ENCODE measurements around the gene RNF167. TPM values are rescaled to one million over a fixed set of nuclear protein-coding genes. Genes with fewer than 3 reads are reported as not detected.
A peak's percentile ranks its signal among the peaks of the same experiment; 100 is the strongest.

RNF167 gene
- total RNA-seq, 5 donors from 2014 or later (not counting 1 experiment from before 2014, with no cell fraction given): 109 to 158 (median 135) TPM

DNA sequence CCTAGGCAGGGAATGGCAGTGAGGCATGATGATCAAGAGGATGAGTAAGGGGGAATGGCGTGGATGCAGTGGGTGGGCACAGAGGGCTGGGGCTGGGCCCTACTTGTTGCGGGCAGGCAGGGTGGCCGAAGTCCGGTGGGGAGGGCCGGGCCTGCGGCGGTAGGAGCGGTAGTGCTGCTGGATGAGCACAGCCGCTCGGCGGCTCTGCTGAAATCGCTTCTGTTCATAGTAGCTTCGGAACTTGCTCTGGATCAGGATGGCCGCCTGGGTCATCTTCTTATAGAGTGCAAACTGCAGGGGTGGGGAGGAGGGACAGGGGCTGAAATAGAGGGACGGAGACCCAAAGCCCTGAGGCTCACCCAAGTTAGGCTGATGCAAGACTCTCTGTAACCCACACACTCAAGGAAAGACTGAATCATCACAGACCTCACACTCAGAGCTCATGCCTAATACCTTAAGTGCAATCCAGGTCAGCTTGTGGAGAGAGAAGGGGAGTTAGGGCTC lies 29.0 kb downstream of the RNF167 start:
- Histone ChIP-seq H3K27ac (ENCODE audit: low read length) (peak overlapping the region; percentile 70), H3K4me3 (ENCODE audit: control insufficient read depth in 1 of 2, extremely low read depth in 1 of 2, low read length in 1 of 2) (peak overlapping the region; percentile 74 to 81), H3K27me3 (replicated peaks in 1 of 2; ENCODE audit: control insufficient read depth in 2 of 2, extremely low read depth in 1 of 2, insufficient read depth in 2 of 2, low read length in 1 of 2) (no peaks in the 10 kb centered on the region), H3K36me3 (ENCODE audit: control insufficient read depth in 2 of 2, extremely low read depth in 1 of 2, insufficient read depth in 1 of 2, low read length in 1 of 2) (peaks cover 4 to 26% of the 10 kb centered on the region in 2 donors), H3K4me1 (ENCODE audit: control insufficient read depth in 1 of 2, extremely low read depth in 1 of 2, insufficient read depth in 2 of 2, low read length in 2 of 2) (peaks cover 5 to 36% of the 10 kb centered on the region in 2 experiments), H3K9me3 (no peaks in the 10 kb centered on the region)
- no peak for ATAC-seq (replicated peaks in 1 of 4)
- no peak overlapping the region for H3K27ac Mint-ChIP-seq
- WGBS (ENCODE audit: insufficient coverage): 98% methylated on average over 10 of the region's 15 CpGs
- peaks cover 14 to 32% (median 23%) of the 10 kb centered on the region in 3 donors for H3K4me1 Mint-ChIP-seq
- no peaks in the 10 kb centered on the region for H3K9me3 Mint-ChIP-seq
- ChIA-PET POLR2A (interaction anchor here in 1 of 2 donors (0.6 kb wide), 1 partner anchor 228 kb away, joined by 7 read pairs; no protein-coding TSS in a partner anchor), CTCF (no interaction called here)
- H3K4me3 Mint-ChIP-seq: no peak overlapping the region
- H3K36me3 Mint-ChIP-seq: peaks cover 27% of the 10 kb centered on the region
- no peaks in the 10 kb centered on the region for H3K27me3 Mint-ChIP-seq
- DNase-seq: peak in 1 of 35 experiments; percentile 31

- no peaks in the 10 kb centered on the region for H3K27me3 Mint-ChIP-seq
- 55% methylated on average over 9 of the region's 16 CpGs for WGBS (ENCODE audit: insufficient coverage)
Measured at GRCh38 chr17:4969551-4970173, 29.6 kb downstream of the RNF167 start.

DNA sequence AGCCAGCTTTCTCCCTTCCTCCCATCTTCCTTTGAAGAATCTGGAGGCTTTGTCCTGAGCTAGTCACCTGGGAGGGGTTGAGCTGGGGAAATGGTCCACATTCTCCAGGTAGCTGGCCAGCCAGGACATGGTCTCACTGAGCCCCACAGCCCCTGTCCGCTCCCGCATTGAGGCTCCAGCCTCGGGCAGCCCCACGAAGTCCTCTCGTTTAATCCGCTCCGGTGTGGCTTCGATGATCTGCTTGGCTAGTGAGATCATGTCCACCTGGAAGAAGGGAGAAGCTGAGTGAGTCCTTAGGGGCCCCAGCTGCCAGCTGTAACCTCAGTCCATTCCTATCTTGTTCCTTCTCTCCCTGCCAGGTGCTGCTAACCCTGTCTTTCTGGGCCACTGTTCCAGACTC lies 30.2 kb downstream of the RNF167 start:
- H3K4me3 ChIP-seq (ENCODE audit: control insufficient read depth in 1 of 2, extremely low read depth in 1 of 2, low read length in 1 of 2): no peak overlapping the region
- Mint-ChIP-seq H3K9me3 (no peaks in the 10 kb centered on the region), H3K27ac (peak overlapping the region; percentile 56 to 77), H3K4me3 (peak overlapping the region in 1 of 3 donors; percentile 37), H3K27me3 (no peaks in the 10 kb centered on the region), H3K36me3 (peaks cover 36% of the 10 kb centered on the region), H3K4me1 (peaks cover 13 to 32% (median 21%) of the 10 kb centered on the region in 3 donors)
- 99% methylated on average over 8 of the region's 8 CpGs for WGBS (ENCODE audit: insufficient coverage)
- no peaks in the 10 kb centered on the region for H3K9me3 ChIP-seq
- DNase-seq (no peak), ATAC-seq (replicated peaks in 1 of 4) (no peak)
- peaks cover 5 to 36% of the 10 kb centered on the region in 2 experiments for H3K4me1 ChIP-seq (ENCODE audit: control insufficient read depth in 1 of 2, extremely low read depth in 1 of 2, insufficient read depth in 2 of 2, low read length in 2 of 2)
- H3K27ac ChIP-seq (ENCODE audit: low read length): peak overlapping the region; percentile 48
- CTCF ChIA-PET: no interaction called here
- POLR2A ChIA-PET: no interaction called here
- H3K36me3 ChIP-seq (ENCODE audit: control insufficient read depth in 2 of 2, extremely low read depth in 1 of 2, insufficient read depth in 1 of 2, low read length in 1 of 2): peaks cover 4 to 35% of the 10 kb centered on the region in 2 donors
- H3K27me3 ChIP-seq (replicated peaks in 1 of 2; ENCODE audit: control insufficient read depth in 2 of 2, extremely low read depth in 1 of 2, insufficient read depth in 2 of 2, low read length in 1 of 2): no peaks in the 10 kb centered on the region

More at GRCh38 chr17:4969551-4970173, 29.6 kb downstream of the RNF167 start:
- Histone ChIP-seq H3K9me3 (no peaks in the 10 kb centered on the region), H3K36me3 (ENCODE audit: control insufficient read depth in 2 of 2, extremely low read depth in 1 of 2, insufficient read depth in 1 of 2, low read length in 1 of 2) (peaks cover 4 to 32% of the 10 kb centered on the region in 2 donors), H3K27ac (ENCODE audit: low read length) (peak overlapping the region; percentile 48), H3K4me3 (ENCODE audit: control insufficient read depth in 1 of 2, extremely low read depth in 1 of 2, low read length in 1 of 2) (no peak overlapping the region), H3K27me3 (replicated peaks in 1 of 2; ENCODE audit: control insufficient read depth in 2 of 2, extremely low read depth in 1 of 2, insufficient read depth in 2 of 2, low read length in 1 of 2) (no peaks in the 10 kb centered on the region), H3K4me1 (ENCODE audit: control insufficient read depth in 1 of 2, extremely low read depth in 1 of 2, insufficient read depth in 2 of 2, low read length in 2 of 2) (peaks cover 5 to 36% of the 10 kb centered on the region in 2 experiments)
- POLR2A ChIA-PET: no interaction called here
- H3K36me3 Mint-ChIP-seq: peaks cover 32% of the 10 kb centered on the region
- CTCF ChIA-PET: no interaction called here
- H3K9me3 Mint-ChIP-seq: no peaks in the 10 kb centered on the region
- no peak for ATAC-seq (replicated peaks in 1 of 4)
- H3K4me3 Mint-ChIP-seq: no peak overlapping the region
- no peak overlapping the region for H3K27ac Mint-ChIP-seq
- H3K4me1 Mint-ChIP-seq: peaks cover 14 to 32% (median 23%) of the 10 kb centered on the region in 3 donors
- DNase-seq: peak in 1 of 35 experiments; percentile 19

GRCh38 chr17:4971826-4972225 lies 31.8 kb downstream of the RNF167 start:
- Mint-ChIP-seq H3K4me3 (no peak overlapping the region), H3K27ac (no peak overlapping the region), H3K4me1 (peaks cover 7 to 22% (median 14%) of the 10 kb centered on the region in 3 donors), H3K36me3 (peaks cover 34% of the 10 kb centered on the region), H3K27me3 (no peaks in the 10 kb centered on the region), H3K9me3 (no peaks in the 10 kb centered on the region)
- peaks cover 2 to 25% of the 10 kb centered on the region in 2 experiments for H3K4me1 ChIP-seq (ENCODE audit: control insufficient read depth in 1 of 2, extremely low read depth in 1 of 2, insufficient read depth in 2 of 2, low read length in 2 of 2)
- no peaks in the 10 kb centered on the region for H3K27me3 ChIP-seq (replicated peaks in 1 of 2; ENCODE audit: control insufficient read depth in 2 of 2, extremely low read depth in 1 of 2, insufficient read depth in 2 of 2, low read length in 1 of 2)
- ATAC-seq (replicated peaks in 1 of 4) (no peak), DNase-seq (no peak)
- CTCF ChIA-PET: no interaction called here
- H3K4me3 ChIP-seq (ENCODE audit: control insufficient read depth in 1 of 2, extremely low read depth in 1 of 2, low read length in 1 of 2): no peak overlapping the region
- POLR2A ChIA-PET: no interaction called here
- WGBS (ENCODE audit: insufficient coverage): 98% methylated on average over 5 of the region's 6 CpGs
- no peaks in the 10 kb centered on the region for H3K9me3 ChIP-seq
- no peak overlapping the region for H3K27ac ChIP-seq (ENCODE audit: low read length)
- peaks cover 4 to 42% of the 10 kb centered on the region in 2 donors for H3K36me3 ChIP-seq (ENCODE audit: control insufficient read depth in 2 of 2, extremely low read depth in 1 of 2, insufficient read depth in 1 of 2, low read length in 1 of 2)

DNA sequence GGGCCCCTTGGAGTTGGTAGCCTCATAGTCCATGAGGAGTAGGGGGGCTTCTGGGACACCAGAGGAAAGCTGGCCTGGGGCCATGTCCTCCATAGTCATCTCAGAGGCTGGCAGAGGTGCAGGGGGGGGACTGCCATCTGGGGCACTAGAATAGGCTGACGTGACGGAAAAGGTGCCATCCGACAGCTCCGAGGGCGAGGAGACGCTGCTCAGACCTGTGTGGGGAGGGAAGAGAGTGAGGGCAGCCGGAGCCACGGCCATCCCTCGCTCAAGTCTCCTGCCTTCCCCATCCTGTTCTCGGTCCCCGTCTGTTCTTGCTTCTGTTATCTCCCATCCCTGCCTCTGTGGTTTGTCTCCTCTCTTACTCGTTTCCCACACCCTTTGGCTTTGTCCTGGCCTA lies 32.3 kb downstream of the RNF167 start:
- no peaks in the 10 kb centered on the region for H3K27me3 Mint-ChIP-seq
- no peak overlapping the region for H3K4me3 ChIP-seq (ENCODE audit: control insufficient read depth in 1 of 2, extremely low read depth in 1 of 2, low read length in 1 of 2)
- ATAC-seq (replicated peaks in 1 of 4): no peak
- no peaks in the 10 kb centered on the region for H3K27me3 ChIP-seq (replicated peaks in 1 of 2; ENCODE audit: control insufficient read depth in 2 of 2, extremely low read depth in 1 of 2, insufficient read depth in 2 of 2, low read length in 1 of 2)
- ChIA-PET CTCF (interaction anchor here in 1 of 2 donors (0.5 kb wide), 1 partner anchor 107 kb away, joined by 7 read pairs; no protein-coding TSS in a partner anchor), POLR2A (no interaction called here)
- H3K27ac ChIP-seq (ENCODE audit: low read length): no peak overlapping the region
- no peaks in the 10 kb centered on the region for H3K9me3 Mint-ChIP-seq
- H3K36me3 ChIP-seq (ENCODE audit: control insufficient read depth in 2 of 2, extremely low read depth in 1 of 2, insufficient read depth in 1 of 2, low read length in 1 of 2): peaks cover 4 to 47% of the 10 kb centered on the region in 2 donors
- WGBS (ENCODE audit: insufficient coverage): 95% methylated on average over 6 of the region's 12 CpGs
- H3K36me3 Mint-ChIP-seq: peaks cover 35% of the 10 kb centered on the region
- no peak for DNase-seq
- H3K4me1 ChIP-seq (ENCODE audit: control insufficient read depth in 1 of 2, extremely low read depth in 1 of 2, insufficient read depth in 2 of 2, low read length in 2 of 2): peaks cover 2 to 25% of the 10 kb centered on the region in 2 experiments
- no peaks in the 10 kb centered on the region for H3K9me3 ChIP-seq
- no peak overlapping the region for H3K27ac Mint-ChIP-seq
- H3K4me3 Mint-ChIP-seq: no peak overlapping the region
- peaks cover 7 to 22% (median 14%) of the 10 kb centered on the region in 3 donors for H3K4me1 Mint-ChIP-seq

DNA sequence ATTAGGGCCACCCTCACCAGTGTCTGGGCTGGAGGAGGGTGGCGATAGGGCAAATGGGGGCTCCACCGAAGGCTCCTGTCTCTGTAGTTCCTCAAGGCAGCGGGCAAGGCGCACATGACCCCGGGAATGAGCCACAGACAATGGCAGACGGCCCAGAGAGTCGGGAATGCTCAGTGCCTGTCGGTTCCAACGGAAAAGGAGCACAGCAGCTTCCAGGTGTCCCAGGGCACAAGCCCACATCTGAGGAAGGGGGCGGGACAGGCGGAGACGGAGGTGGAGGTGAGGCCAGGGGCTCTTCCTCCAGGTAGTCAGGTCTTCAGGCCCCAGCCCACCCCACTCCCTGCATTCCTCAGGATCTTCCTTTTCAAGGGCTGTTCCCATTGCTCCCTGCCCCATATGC lies 32.7 kb downstream of the RNF167 start:
- Mint-ChIP-seq H3K4me1 (peaks cover 7 to 22% (median 14%) of the 10 kb centered on the region in 3 donors), H3K4me3 (no peak overlapping the region), H3K9me3 (no peaks in the 10 kb centered on the region), H3K27me3 (no peaks in the 10 kb centered on the region), H3K27ac (no peak overlapping the region), H3K36me3 (peaks cover 35% of the 10 kb centered on the region)
- DNase-seq (no peak), ATAC-seq (replicated peaks in 1 of 4) (no peak)
- H3K9me3 ChIP-seq: no peaks in the 10 kb centered on the region
- POLR2A ChIA-PET: interaction anchor here in 1 of 2 donors (0.6 kb wide), 1 partner anchor 77 kb away, joined by 3 read pairs; no protein-coding TSS in a partner anchor
- peaks cover 2 to 25% of the 10 kb centered on the region in 2 experiments for H3K4me1 ChIP-seq (ENCODE audit: control insufficient read depth in 1 of 2, extremely low read depth in 1 of 2, insufficient read depth in 2 of 2, low read length in 2 of 2)
- CTCF ChIA-PET: interaction anchor here in 1 of 2 donors (0.5 kb wide), 1 partner anchor 108 kb away, joined by 7 read pairs; no protein-coding TSS in a partner anchor
- 100% methylated on average over 4 of the region's 12 CpGs for WGBS (ENCODE audit: insufficient coverage)
- H3K27me3 ChIP-seq (replicated peaks in 1 of 2; ENCODE audit: control insufficient read depth in 2 of 2, extremely low read depth in 1 of 2, insufficient read depth in 2 of 2, low read length in 1 of 2): no peaks in the 10 kb centered on the region
- no peak overlapping the region for H3K27ac ChIP-seq (ENCODE audit: low read length)
- peaks cover 4 to 51% of the 10 kb centered on the region in 2 donors for H3K36me3 ChIP-seq (ENCODE audit: control insufficient read depth in 2 of 2, extremely low read depth in 1 of 2, insufficient read depth in 1 of 2, low read length in 1 of 2)
- H3K4me3 ChIP-seq (ENCODE audit: control insufficient read depth in 1 of 2, extremely low read depth in 1 of 2, low read length in 1 of 2): no peak overlapping the region
